Coronary artery (tissue), 2 donors: Measurements from ENCODE around the gene GPR37L1.
"Not testable (repeated sequence)": the region's sequence is repeated elsewhere in the genome, so short reads cannot be mapped to it uniquely, and the experiment has no call there.

Experiments
- DNase-seq: peaks from one replicate; pipeline ENCODE4 v3.0.0-alpha.2; 2017; ENCODE audit warnings: low spot score
- H3K27ac ChIP-seq, 2 donors: fragments of 200-600 bp; sonication (generic); one replicate each; pipeline ENCODE4 v1.5.1; 2016 to 2019
- H3K4me3 ChIP-seq: fragments of 200-600 bp; sonication (generic); 2 replicates; pipeline ENCODE4 v1.5.1; 2016; ENCODE audit warnings: mild to moderate bottlenecking, moderate library complexity
- TF ChIP-seq, protein P1 (sequence below): fragments of 200-600 bp; sonication (generic); IDR thresholded peaks from one replicate; pipeline ENCODE4 v1.5.1; 2019; ENCODE audit warnings: antibody characterized with exemption

The GPR37L1 gene

GRCh38 chr1:202144402-202145067 lies 21.8 kb downstream of the GPR37L1 start, which contains the start of gene ARL8A:
TSS of gene ARL8A (minus strand) at chr1:202144737. CDS start at chr1:202144572, 165 bp downstream.
- TF ChIP-seq, protein P1, sequence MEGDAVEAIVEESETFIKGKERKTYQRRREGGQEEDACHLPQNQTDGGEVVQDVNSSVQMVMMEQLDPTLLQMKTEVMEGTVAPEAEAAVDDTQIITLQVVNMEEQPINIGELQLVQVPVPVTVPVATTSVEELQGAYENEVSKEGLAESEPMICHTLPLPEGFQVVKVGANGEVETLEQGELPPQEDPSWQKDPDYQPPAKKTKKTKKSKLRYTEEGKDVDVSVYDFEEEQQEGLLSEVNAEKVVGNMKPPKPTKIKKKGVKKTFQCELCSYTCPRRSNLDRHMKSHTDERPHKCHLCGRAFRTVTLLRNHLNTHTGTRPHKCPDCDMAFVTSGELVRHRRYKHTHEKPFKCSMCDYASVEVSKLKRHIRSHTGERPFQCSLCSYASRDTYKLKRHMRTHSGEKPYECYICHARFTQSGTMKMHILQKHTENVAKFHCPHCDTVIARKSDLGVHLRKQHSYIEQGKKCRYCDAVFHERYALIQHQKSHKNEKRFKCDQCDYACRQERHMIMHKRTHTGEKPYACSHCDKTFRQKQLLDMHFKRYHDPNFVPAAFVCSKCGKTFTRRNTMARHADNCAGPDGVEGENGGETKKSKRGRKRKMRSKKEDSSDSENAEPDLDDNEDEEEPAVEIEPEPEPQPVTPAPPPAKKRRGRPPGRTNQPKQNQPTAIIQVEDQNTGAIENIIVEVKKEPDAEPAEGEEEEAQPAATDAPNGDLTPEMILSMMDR = no peak
- H3K27ac ChIP-seq = peak within 1 kb of the TSS; percentile 92 to 96
- DNase-seq = no peak
- H3K4me3 ChIP-seq = peak within 1 kb of the TSS; percentile 98

GRCh38 chr1:202145068-202145743 lies 22.5 kb downstream of the GPR37L1 start:
- no peak for DNase-seq
- TF ChIP-seq, protein P1 = no peak
- H3K4me3 ChIP-seq = peak overlapping the region; percentile 98
- peak overlapping the region; percentile 92 to 96 for H3K27ac ChIP-seq

DNA sequence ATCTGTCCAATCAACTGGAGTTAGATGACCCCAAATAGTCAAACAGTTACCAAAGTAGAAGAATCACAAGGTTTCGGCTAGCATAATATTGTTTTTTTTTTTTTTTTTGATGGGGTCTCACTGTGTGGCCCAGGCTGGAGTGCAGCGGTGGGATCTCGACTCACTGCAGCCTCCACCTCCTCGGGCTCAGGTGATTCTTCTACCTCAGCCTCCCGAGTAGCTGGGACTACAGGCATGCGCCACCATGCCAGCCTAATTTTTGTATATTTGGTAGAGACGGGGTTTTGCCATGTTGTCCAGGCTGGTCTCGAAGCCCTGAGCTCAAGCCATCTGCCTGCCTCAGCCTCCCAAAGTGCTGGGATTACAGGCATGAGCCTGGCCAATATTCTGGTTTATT lies 23.0 kb downstream of the GPR37L1 start:
- peak overlapping the region in 1 of 2 donors; percentile 96 for H3K27ac ChIP-seq
- H3K4me3 ChIP-seq, DNase-seq: not testable (repeated sequence)

GRCh38 chr1:202146279-202146678 lies 23.6 kb downstream of the GPR37L1 start:
- no peak for DNase-seq
- Histone ChIP-seq H3K4me3 (no peak overlapping the region), H3K27ac (no peak overlapping the region)
- TF ChIP-seq, protein P1 = no peak

- Histone ChIP-seq H3K27ac (no peak overlapping the region), H3K4me3 (no peak overlapping the region)
- no peak for DNase-seq
- TF ChIP-seq, protein P1 = no peak
Observed at GRCh38 chr1:202146993-202147392, 24.3 kb downstream of the GPR37L1 start.

DNA sequence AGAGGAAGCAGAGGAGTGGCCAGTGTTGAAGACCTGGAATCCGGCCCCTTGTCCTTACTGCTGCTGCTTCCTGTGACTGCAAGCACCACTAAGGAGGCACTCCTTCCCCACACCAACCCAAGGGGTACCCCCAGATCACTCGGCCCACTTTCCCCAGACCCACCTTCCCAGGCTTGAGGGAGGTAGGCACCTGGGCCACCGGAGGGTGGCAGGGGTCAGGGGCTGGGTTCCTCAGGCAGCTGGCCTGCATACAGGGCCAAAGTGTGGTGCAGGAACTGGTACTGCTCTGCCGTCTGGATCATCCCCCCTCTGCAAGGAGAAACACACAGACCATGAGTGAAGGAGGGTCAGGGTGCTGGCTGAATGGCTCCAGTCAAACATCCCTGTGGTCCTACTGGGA lies 25.7 kb downstream of the GPR37L1 start:
- TF ChIP-seq, protein P1 = no peak
- no peak overlapping the region for H3K4me3 ChIP-seq
- DNase-seq = no peak
- H3K27ac ChIP-seq = no peak overlapping the region

- no peak overlapping the region for H3K4me3 ChIP-seq
- no peak for DNase-seq
- TF ChIP-seq, protein P1 = no peak
- H3K27ac ChIP-seq = no peak overlapping the region
Observed at GRCh38 chr1:202149566-202149965, 26.8 kb downstream of the GPR37L1 start.
